Progenitor cell of endocrine pancreas (in vitro differentiated cells): ENCODE measurements around the gene FBXO41. TPM values are rescaled to one million over a fixed set of nuclear protein-coding genes. Genes with fewer than 3 reads are reported as not detected.

Source experiments
- DNase-seq: peaks from one replicate; pipeline ENCODE4 v3.0.0; 2021; ENCODE audit warnings: low spot score; ENCODE audit not compliant: unreplicated experiment
- H3K27ac Mint-ChIP-seq: 2 replicates; pipeline ENCODE4 v1.8.0; 2021; ENCODE audit warnings: mild to moderate bottlenecking, moderate library complexity, mixed read lengths
- H3K27me3 Mint-ChIP-seq: 2 replicates; pipeline ENCODE4 v1.8.0; 2021; ENCODE audit warnings: mixed read lengths
- H3K36me3 Mint-ChIP-seq: 2 replicates; pipeline ENCODE4 v1.8.0; 2022; ENCODE audit warnings: mixed read lengths; ENCODE audit not compliant: insufficient read depth
- H3K4me1 Mint-ChIP-seq: 2 replicates; pipeline ENCODE4 v1.8.0; 2021; ENCODE audit warnings: low read depth, mixed read lengths
- H3K4me3 Mint-ChIP-seq: 2 replicates; pipeline ENCODE4 v1.8.0; 2021; ENCODE audit warnings: low read depth, mild to moderate bottlenecking, moderate library complexity, mixed read lengths
- H3K9me3 Mint-ChIP-seq: 2 replicates; pipeline ENCODE4 v1.8.0; 2021; ENCODE audit warnings: low read depth, mixed read lengths
- total RNA-seq: library from RNA; stranded (reverse); gene quantifications from 2 replicates; pipeline ENCODE4 v1.2.1, GENCODE V29; 2021
- TF ChIP-seq, protein P1 (sequence below): fragments of 200-600 bp; sonication (generic); IDR thresholded peaks from one replicate; pipeline ENCODE4 v1.5.0; 2021; ENCODE audit warnings: antibody characterized with exemption, mild to moderate bottlenecking; ENCODE audit not compliant: unreplicated experiment

The FBXO41 gene
- total RNA-seq, 1 donor from 2014 or later = 7.4 TPM

DNA sequence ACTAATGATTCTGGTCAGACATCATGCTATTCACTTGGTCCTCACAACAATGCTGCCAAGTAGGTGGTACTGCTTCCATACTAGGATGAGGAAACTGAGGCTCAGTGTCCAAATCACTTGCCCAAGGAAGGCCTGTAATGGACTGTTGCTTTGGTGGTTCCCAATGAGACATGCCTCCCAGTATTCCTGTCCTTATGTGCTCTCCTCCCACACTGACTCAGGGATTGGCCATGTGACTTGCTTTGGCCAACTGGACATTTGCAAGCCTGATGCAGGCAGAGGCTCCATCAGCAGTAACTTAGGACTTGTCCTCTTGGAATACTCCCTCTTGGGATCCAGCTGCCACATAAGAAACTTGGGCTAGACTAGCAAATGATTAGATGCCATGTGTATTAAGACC, 3.0 kb downstream of the FBXO41 start:
- Mint-ChIP-seq H3K4me3 (no peak overlapping the region), H3K36me3 (no peaks in the 10 kb centered on the region), H3K4me1 (no peaks in the 10 kb centered on the region), H3K27me3 (peaks cover 28% of the 10 kb centered on the region), H3K9me3 (no peaks in the 10 kb centered on the region), H3K27ac (no peak overlapping the region)
- no peak for DNase-seq
- TF ChIP-seq, protein P1, sequence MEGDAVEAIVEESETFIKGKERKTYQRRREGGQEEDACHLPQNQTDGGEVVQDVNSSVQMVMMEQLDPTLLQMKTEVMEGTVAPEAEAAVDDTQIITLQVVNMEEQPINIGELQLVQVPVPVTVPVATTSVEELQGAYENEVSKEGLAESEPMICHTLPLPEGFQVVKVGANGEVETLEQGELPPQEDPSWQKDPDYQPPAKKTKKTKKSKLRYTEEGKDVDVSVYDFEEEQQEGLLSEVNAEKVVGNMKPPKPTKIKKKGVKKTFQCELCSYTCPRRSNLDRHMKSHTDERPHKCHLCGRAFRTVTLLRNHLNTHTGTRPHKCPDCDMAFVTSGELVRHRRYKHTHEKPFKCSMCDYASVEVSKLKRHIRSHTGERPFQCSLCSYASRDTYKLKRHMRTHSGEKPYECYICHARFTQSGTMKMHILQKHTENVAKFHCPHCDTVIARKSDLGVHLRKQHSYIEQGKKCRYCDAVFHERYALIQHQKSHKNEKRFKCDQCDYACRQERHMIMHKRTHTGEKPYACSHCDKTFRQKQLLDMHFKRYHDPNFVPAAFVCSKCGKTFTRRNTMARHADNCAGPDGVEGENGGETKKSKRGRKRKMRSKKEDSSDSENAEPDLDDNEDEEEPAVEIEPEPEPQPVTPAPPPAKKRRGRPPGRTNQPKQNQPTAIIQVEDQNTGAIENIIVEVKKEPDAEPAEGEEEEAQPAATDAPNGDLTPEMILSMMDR = no peak

DNA sequence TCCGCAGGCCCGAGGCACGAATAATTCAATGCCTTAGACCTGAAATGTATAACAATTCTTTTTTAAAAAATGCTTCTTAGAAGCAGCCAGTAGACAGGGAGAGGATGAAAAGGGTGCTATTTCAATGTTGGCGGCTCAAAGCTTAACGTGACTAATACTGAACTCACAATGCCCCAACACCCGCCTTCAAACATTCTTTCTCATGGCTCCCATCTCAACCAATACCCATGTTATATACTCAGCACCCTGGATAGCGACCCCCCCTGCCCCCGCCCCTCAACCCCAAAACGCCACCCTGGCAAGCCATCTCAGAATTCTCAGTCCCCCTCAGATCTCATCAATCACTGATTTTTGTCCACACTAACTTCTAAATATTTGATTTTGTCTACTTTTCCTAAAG, 4.4 kb downstream of the FBXO41 start:
- no peak overlapping the region for H3K27ac Mint-ChIP-seq
- peaks cover 15% of the 10 kb centered on the region for H3K27me3 Mint-ChIP-seq
- TF ChIP-seq, protein P1 = no peak
- H3K36me3 Mint-ChIP-seq = no peaks in the 10 kb centered on the region
- H3K4me3 Mint-ChIP-seq = no peak overlapping the region
- DNase-seq = no peak
- no peaks in the 10 kb centered on the region for H3K9me3 Mint-ChIP-seq
- no peaks in the 10 kb centered on the region for H3K4me1 Mint-ChIP-seq

DNA sequence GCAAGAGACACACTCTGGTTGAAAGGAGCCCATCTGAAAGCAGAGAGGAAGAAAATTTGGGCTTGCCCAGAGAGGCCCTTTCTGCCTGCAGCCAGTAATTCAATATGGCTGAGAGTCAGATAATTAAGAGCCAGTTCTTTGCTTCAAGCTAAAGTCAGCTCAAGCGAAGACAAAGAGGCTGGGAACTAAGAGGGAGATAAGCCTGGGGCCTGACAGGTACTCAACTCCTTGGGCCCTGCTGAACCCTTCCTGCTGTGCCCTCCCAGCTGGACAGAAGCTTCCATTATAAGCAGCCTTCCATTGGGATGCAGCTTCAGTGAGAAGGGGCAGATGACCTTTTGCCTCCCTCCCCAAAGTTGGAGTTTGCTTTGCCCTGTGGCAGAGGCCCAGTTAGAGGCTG, 12.0 kb downstream of the FBXO41 start:
- TF ChIP-seq, protein P1 = no peak
- Mint-ChIP-seq H3K27ac (no peak overlapping the region), H3K9me3 (no peaks in the 10 kb centered on the region), H3K4me3 (no peak overlapping the region), H3K4me1 (peaks cover 3% of the 10 kb centered on the region), H3K36me3 (no peaks in the 10 kb centered on the region), H3K27me3 (peaks cover 39% of the 10 kb centered on the region)
- no peak for DNase-seq

DNA sequence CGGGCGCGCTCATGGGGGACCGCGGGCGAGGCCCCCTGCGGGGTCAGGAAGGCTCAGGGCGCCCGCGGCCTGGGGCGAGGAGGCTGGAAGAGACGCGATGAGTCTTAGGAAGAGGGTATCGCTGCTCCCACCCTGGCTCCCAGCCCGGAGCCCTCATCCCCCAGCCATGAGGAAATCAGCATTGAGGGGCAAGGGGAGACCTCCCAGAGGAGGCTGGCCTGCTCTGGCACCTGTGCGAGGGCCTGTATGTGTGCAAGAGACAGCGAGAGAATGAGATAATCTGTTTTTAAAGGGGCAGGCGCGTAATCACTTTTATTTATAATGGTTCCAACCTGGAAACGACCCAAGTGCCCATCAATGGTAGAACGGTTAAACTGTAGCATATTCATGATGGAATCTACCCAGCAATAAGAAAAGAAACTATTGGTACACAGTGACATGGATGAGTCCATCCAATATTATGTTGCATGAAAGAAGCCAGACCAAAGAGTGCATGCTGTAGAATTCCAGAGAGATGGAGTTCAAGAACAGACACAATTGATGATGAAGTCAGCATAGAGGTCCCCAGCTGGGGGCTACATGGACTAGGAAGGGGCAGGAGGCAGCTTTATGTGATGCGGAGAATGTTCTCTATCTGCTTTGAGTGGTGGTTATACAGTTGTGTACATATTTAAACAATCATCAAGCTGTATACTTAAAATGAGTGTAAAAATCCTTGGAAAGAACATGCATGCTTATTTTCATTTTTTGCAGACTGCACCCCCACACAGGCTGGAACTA, 14.4 kb downstream of the FBXO41 start:
- Mint-ChIP-seq H3K27me3 (peaks cover 46% of the 10 kb centered on the region), H3K36me3 (no peaks in the 10 kb centered on the region)

DNA sequence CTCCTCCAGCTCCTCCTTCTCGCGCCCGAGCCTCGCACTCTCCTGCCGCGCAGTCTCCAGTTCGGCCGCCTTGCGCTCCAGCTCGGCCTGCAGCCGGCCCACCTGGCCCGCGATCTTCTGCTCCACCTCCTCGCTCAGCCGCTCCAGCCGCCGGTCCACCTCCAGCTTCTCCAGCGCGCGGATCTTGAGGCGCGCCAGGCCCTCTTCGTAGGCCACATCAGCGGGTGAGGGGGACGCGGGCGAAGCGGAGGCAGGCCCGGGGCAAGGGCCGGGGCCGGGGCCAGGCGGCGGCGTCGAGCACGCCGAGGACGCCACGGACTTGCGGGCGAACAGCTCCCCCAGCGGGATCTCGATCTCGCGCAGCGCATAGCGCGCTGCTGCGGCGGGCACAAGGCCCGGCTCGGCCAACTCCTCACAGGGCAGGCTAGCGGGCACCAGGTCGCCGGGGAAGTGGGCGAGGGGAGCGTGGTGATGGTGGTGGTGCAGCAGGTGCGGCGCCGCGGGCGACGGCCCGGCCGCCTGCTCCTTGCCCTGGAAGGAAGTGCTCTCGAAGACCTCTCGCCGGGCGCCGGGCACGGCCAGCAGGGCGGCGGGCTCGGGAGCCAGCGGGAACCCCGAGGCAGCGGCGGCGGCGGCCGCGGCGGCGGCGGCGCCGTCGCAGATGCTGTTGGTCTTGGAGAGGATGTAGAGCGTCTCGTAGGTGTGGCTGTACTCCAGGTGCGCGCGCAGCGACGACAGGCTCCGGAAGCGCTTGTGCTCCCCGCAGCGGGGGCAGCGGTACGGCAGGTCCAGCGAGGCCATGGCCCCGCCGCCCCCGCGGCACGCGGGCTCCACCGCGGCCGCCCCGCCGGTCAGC, 15.2 kb downstream of the FBXO41 start:
- Mint-ChIP-seq H3K27me3 (peaks cover 46% of the 10 kb centered on the region), H3K27ac (no peak overlapping the region), H3K4me3 (peak overlapping the region; percentile 53), H3K9me3 (no peaks in the 10 kb centered on the region), H3K36me3 (no peaks in the 10 kb centered on the region), H3K4me1 (peaks cover 3% of the 10 kb centered on the region)
- no peak for DNase-seq
- TF ChIP-seq, protein P1 = peak; percentile 39

More for the DNA sequence above, 14.4 kb downstream of the FBXO41 start:
- Mint-ChIP-seq H3K4me1 (peaks cover 3% of the 10 kb centered on the region), H3K27ac (no peak overlapping the region), H3K4me3 (no peak overlapping the region), H3K9me3 (no peaks in the 10 kb centered on the region)
- DNase-seq = no peak
- TF ChIP-seq, protein P1 = no peak
